Inferior parietal cortex (tissue), 1 donor: ENCODE data around the gene BRINP3.

Experiments used
- DNase-seq: peaks from one replicate; pipeline ENCODE4 v3.0.0-alpha.2; 2016; ENCODE audit errors: extremely low spot score

The BRINP3 gene

DNA sequence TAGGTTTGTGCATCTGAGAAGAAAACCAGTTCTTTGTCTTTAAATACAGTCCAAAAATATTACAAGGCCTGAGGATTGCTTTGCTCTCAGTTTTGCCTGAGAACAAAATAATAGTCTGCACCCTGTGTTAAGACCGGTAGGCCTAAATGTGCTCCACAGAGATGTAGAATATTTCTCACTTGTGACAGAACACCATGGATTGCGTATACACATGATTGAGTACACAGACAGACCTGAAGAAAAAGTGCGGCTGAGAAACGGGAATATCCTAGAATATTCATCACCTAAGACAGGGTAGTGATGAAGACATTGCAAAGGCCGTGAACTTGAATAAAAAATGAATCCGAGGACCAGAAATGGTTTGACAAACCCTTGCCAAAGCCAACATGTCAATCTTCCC, 155.4 kb downstream of the BRINP3 start:
- DNase-seq = no peak

DNA sequence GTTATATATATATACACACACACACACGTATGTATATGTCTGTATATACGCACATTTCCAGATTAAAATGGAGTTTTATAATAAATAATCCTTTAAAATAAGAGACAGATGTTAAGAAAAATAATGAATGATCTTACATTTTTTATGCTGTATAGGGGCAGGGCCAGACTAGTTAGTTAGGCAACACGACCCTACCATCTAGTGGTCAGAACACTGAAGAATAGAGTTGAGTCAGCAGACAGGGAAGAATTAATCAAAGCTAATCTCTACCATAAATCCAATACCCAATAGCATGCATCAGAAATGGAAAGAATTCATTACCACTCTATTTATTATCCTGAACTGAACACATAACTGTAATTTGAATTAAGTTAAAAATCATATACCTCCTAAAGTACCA, 156.7 kb downstream of the BRINP3 start:
- peak; percentile 28 for DNase-seq

GRCh38 chr1:190312763-190313162, 164.9 kb downstream of the BRINP3 start:
- DNase-seq = no peak

GRCh38 chr1:190303501-190303900, 174.2 kb downstream of the BRINP3 start:
- no peak for DNase-seq

DNA sequence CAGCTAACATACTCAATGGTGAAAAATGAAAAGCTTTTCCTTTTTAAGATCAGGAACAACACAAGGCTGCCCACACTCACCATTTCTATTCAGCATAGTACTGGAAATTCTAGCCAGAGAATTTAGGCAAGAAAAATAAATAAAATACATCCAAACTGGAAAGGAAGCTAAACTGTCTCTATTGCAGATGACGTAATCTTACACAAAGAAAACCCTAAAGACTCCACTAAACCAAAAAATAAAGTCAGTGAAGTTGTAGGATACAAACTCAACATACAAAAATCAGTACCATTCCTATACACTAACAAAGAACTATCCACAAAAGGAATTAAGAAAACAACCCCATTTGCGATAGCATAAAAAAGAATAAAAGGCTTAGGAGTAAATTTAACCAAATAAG, 181.2 kb downstream of the BRINP3 start:
- DNase-seq = no peak

DNA sequence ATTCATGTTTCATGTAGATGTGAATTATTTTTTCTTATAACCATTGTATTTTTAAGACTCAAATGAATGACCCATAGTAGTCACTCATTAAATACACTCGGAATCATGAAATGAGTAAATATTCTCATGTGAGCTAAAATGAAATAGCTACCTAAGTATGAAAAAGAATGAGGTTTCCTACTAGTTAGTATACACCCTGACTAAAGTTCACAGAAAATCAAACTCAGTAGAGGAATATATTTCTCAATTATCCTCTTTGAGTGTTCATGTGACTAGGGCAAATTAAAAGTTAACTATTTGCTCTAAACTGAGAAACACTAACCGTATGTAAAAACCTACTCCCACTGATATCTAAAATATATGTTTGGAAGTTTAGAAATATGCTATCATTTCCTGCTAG, 187.8 kb downstream of the BRINP3 start:
- no peak for DNase-seq

DNA sequence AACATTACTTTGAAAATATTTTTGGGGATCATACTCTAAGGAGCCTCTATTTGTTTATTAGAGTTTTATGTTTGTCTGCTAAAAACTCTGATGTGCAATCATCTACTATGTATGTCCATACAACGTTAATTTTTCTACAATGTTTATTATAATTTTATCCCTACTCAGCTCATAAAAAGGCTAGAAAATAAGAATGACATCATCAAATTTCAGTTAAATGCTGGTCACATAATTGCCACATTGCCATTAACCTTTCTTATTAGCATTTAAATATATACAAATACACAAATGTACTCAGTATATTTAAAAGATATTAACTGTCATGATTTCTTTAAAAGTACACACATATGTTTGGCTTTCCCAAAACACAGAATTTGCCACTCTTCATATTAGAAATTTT, 191.6 kb downstream of the BRINP3 start:
- DNase-seq = no peak

- no peak for DNase-seq
Observed at GRCh38 chr1:190277107-190277506, 200.6 kb downstream of the BRINP3 start.

- no peak for DNase-seq
Observed at GRCh38 chr1:190274721-190275120, 202.9 kb downstream of the BRINP3 start.

DNA sequence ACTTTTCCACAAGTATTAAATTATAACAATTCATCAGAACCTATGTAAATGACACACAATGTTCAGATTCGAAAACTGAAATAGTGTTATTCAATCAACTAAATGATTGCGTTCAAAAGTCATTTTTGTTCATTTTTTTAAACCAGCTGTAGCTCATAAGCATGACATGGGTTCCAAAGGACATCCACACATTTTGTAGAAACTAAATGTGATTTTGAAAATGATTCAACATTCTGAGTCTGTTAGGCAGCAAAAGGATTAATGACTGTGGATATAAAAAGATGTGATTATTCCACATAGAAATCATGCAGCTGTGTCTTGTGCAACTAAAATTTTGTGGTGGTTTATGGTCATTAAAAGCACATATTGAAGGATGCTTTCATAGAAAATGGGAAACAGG, 204.5 kb downstream of the BRINP3 start:
- no peak for DNase-seq

- DNase-seq = no peak
Observed at GRCh38 chr1:190262538-190262937, 215.1 kb downstream of the BRINP3 start.

DNA sequence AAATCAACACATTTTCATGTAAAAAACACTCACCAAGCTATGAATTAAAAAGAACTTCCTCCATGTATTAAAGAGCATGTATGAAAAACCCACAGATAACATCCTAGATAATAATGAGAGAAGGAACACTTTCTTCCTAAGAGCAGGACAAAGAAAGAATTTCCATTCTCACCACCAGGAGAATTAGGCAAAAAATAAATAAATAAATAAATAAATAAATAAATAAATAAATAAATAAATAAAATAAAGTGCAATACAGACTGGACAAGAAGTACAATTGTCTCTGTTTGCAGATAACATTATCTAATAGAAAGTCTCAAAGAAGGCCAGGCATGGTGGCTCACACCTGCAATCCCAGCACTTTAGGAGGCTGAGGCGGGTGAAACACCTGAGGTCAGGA, 218.2 kb downstream of the BRINP3 start:
- DNase-seq = no peak

DNA sequence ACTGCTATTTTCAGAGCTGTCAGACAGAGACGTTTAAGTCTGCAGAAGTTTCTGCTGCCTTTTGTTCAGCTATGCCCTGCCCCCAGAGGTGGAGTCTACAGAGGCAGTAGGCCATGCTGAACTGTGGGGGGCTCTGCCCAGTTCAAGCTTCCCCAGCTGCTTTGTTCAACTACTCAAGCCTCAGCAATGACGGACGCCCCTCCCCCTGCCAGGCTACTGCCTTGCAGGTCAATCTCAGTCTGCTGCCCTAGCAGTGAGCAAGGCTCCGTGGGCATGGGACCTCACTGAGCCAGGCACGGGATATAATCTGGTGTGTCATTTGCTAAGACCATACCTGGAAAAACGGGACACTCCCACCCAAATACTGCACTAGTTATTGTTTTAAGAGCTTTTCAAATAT, 219.7 kb downstream of the BRINP3 start:
- DNase-seq = no peak

DNA sequence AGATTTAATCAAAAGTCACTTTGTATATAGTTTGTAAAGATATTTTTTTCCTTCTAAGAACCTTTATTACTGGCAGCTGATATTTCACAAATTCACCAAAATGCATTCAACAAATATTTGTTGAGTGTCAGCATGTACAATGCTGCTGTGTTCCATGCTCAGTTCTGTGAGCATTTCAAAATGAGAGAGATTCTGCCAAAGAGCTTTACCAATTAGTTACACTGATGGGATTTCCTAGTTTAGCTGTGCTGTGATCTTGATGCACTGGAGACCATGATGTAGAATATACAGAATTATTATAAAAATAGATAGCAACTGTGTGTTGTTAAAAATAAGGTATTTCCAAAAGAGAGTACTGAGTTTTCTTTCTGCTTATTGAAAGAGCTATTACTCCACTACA, 225.6 kb downstream of the BRINP3 start:
- no peak for DNase-seq

DNA sequence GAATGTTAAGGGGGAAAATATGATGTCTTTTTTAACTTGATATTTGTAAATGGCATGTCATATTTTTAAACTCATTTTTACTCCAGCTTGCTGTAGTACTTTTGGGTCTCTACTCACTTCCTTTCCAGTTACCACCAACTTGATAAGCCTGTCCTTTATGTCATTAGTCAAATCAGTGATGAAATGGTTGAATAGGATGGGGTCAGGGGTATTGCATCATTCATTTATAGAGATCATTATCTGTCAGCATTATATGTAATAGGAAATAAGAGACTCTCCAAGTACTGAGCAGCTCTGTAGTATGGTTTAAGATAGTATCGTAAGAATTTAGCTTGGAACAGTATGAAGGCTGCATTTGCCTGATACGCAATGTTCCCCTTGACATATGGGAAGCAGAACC, 227.3 kb downstream of the BRINP3 start:
- no peak for DNase-seq

DNA sequence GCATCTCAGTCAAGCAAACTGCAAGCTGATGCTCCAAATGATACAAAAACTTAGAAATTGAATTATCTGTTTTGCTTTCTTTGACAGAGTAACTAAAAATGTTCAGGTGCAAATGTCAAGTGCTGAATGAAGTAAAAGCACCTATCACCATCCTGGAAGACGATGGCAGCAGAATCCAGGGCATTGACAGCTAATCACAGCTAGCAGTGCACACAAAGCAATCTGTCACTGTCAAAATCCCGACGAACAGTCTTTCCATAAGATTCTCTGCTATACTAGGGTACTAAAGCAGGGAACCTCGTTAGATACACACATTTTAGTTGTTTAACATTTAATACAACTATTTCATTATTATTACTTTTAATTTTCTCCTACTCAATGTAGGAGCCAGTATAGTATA, 233.3 kb downstream of the BRINP3 start:
- no peak for DNase-seq

DNA sequence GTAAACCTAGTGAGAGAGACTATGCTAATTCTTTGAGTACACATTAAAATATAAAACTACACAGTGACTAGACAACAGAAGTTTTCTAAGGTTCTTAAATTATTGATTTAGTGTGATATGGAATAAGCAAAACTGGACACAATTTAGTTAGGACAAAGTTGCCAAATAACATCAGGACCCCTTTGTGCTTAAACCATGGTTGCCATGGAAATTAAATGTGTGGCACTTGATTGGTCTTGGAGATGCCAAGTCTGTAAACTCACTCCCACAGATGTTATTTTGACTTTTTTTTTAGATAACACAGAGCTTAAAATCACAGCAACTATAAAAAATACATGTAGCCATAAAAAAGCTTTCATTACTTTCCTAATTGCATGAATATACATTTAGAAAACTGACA, 234.6 kb downstream of the BRINP3 start:
- DNase-seq = no peak

- no peak for DNase-seq
Observed at GRCh38 chr1:190226006-190226405, 251.7 kb downstream of the BRINP3 start.

- DNase-seq = no peak
Observed at GRCh38 chr1:190212450-190212849, 265.2 kb downstream of the BRINP3 start.

DNA sequence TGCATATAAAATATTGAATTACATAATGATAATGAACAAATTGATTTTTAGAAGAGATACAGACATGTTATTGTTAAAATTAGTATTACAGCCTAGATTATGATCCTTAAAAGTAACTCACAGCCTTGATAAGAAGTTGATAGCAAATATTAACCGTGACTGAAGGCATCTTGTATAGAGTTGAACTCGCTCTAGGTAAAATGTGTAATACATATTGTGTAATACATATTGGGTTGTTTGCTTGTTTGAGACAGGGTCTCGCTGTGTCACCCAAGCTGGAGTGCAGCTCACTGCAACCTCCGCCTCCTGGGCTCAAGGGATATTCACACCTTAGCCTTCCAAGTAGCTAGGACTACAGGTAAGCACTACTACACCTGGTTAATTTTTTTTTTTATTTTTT, 269.9 kb downstream of the BRINP3 start:
- DNase-seq = no peak

DNA sequence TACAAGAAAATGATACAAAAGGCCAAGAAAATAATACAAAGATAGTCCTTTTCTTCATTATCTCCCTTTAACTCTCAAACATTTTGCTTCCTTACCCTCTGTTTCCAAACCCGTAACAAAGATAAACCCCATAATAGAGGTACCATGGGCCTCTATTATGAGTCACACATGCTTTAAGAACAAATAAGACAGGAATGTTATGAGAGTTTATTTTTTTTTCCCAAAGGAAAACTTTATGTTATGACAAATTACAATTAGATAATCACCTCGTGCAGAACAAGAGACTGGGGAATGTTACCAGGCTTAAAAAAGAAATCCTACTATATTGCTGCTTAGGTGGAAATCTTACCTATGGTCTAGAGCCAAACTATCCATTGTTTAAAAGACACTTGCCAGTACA, 272.0 kb downstream of the BRINP3 start:
- DNase-seq = no peak

DNA sequence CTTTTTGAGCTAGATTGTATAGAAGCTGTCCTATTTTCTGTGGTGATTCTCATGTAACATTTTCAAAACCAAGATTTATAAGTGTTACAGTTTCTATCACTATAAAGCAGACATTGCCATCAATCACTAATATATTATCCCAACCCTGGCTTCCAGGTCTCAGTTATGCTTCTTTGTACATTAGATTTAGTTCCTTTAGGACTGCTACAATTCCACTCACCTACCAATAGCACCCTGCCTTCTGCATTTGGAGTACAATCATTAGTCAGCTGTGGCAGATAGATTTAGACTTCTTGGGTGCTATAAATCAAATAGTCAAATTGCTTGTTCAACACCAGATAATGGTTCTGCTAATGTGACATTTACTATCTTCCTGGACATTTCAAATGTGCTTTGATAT, 281.6 kb downstream of the BRINP3 start:
- no peak for DNase-seq

DNA sequence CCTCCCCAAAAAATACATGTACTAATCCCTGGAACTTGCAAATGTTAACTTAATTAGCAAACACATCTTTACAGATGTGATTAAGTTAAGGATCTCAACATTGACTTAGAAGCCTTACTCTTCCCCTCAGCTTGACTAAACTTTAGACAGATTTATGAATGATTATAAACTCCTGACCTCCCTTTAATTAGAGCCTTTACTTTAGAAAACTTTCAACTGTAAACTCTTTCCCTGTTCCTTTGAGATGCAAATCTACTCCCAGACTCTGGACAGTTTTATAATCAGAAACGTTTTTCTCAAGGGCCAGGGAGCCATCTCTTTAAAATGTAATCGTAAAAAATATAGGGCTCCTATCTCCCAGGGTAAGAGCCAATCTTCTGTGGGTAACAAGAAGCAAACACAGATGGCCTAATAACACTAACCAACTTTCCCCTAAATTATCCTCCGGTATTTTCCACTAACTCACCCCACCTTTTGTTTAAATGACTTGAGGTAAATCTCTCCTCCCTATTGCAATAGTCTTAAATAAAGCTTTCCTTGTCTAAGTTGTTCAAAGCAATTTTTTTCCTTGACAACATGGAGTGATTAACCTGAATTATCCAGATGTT, 284.1 kb downstream of the BRINP3 start:
- DNase-seq = no peak

- DNase-seq = no peak
Observed at GRCh38 chr1:190192627-190193026, 285.0 kb downstream of the BRINP3 start.

GRCh38 chr1:190183588-190183987, 294.1 kb downstream of the BRINP3 start:
- no peak for DNase-seq
